ENCODE measurements around the gene TXNRD2. TPM values are rescaled to one million over a fixed set of nuclear protein-coding genes. Genes with fewer than 3 reads are reported as not detected.

Gene TXNRD2
- total RNA-seq, 2 donors from 2014 or later = 7.3 to 13.6 TPM

DNA sequence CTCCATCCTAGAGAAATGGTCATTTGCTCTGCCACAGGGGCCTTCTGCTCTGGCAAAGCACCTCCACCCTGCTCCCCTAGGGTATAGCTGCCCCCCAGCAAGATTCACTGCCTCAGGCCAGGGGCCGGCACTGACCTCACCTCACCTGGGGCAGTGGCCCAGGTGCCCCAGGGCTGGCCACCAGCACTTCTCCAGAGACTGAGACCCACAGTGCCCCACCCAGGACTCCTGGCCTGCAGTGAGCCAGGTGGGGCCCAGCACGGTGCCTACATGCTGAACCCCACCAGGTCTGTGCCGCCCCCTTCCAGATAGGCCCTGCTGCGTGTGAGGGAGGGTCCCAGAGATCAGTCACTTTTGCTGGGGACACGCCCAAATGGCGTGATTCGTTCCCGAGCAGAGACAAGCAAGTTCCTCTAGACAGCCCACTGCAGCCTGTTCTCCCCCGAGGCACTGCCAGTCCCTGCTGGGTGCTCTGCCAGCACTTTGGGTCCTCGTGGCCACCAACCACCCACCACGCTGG is 97.7 kb downstream of the TXNRD2 start:
- WGBS, 2 experiments (ENCODE audit: insufficient coverage in 1 of 2, insufficient read length in 1 of 2) = 93 to 95% methylated on average over 10 to 11 of the region's 11 CpGs
- peaks cover 6% of the 10 kb centered on the region for H3K4me1 Mint-ChIP-seq
- no peak overlapping the region for H3K27ac Mint-ChIP-seq

DNA sequence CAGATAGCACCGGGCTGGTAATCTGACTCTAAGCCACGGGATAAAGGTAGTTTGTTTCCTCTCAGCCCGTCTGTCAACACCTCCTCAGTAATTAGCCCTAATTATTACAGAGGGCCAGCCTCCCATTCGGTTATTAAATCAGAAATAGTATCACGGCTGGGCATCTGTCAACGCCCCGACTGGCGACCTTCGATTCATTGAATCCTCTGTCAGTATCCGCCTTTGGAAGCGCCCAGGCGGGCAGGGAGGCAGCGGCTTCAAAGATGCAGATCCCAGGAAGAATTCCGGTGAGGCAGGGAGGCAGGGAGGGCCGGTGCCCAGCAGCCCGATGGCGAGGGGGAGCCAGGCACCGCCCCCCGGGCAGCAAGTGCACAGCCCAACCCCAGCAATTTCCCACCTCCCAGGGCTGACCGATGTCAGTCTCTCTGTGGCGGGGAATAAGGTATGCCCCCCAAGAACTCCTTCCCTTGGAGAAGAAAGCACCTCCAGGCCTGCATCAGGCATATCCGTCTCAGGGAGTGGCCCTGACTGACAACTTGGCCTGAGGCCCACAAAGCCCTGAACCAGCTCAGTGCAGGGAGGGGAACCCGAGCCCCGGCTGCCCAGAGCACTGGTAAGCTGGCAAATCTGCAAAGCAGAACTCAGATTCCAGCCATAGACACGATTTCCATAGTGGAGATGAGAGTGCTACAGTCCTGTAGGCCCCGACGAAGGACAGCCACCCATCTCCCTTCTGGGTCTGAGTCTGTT is 98.3 kb downstream of the TXNRD2 start:
- no peak for DNase-seq
- peaks cover 7% of the 10 kb centered on the region for H3K4me1 ChIP-seq (ENCODE audit: control insufficient read depth, insufficient read depth, low read length)
- 83 to 84% methylated on average over 17 to 27 of the region's 27 CpGs for WGBS, 2 experiments (ENCODE audit: insufficient coverage in 1 of 2, insufficient read length in 1 of 2)
- H3K27ac ChIP-seq (ENCODE audit: low read depth, low read length) = no peak overlapping the region
- no peak overlapping the region for H3K4me3 ChIP-seq (ENCODE audit: low read length)
- Mint-ChIP-seq H3K4me1 (peaks cover 6% of the 10 kb centered on the region), H3K36me3 (ENCODE audit: low read depth) (peaks cover 8% of the 10 kb centered on the region), H3K9me3 (peaks cover 3% of the 10 kb centered on the region), H3K27me3 (ENCODE audit: insufficient read depth) (no peaks in the 10 kb centered on the region), H3K27ac (no peak overlapping the region), H3K4me3 (no peak overlapping the region)
- no peak for TF ChIP-seq CTCF (conservative IDR thresholded peaks at IDR 0.05)
- no peaks in the 10 kb centered on the region for H3K27me3 ChIP-seq (ENCODE audit: control insufficient read depth, insufficient read depth, low read length, poor library complexity, severe bottlenecking)
- H3K9ac ChIP-seq (ENCODE audit: extremely low read depth, low read length, poor library complexity, severe bottlenecking) = no peak overlapping the region
- H3K36me3 ChIP-seq (ENCODE audit: control insufficient read depth, insufficient read depth, low read length) = peaks cover 10% of the 10 kb centered on the region
- peaks cover 10% of the 10 kb centered on the region for H3K9me3 ChIP-seq (ENCODE audit: control insufficient read depth, low read length)

More for the DNA sequence above, 97.7 kb downstream of the TXNRD2 start:
- Histone ChIP-seq H3K9ac (ENCODE audit: extremely low read depth, low read length, poor library complexity, severe bottlenecking) (no peak overlapping the region), H3K36me3 (ENCODE audit: control insufficient read depth, insufficient read depth, low read length) (peaks cover 10% of the 10 kb centered on the region), H3K27ac (ENCODE audit: low read depth, low read length) (no peak overlapping the region), H3K9me3 (ENCODE audit: control insufficient read depth, low read length) (peaks cover 10% of the 10 kb centered on the region), H3K27me3 (ENCODE audit: control insufficient read depth, insufficient read depth, low read length, poor library complexity, severe bottlenecking) (no peaks in the 10 kb centered on the region), H3K4me1 (ENCODE audit: control insufficient read depth, insufficient read depth, low read length) (peaks cover 7% of the 10 kb centered on the region), H3K4me3 (ENCODE audit: low read length) (no peak overlapping the region)
- TF ChIP-seq CTCF (conservative IDR thresholded peaks at IDR 0.05) = no peak
- peaks cover 8% of the 10 kb centered on the region for H3K36me3 Mint-ChIP-seq (ENCODE audit: low read depth)
- H3K27me3 Mint-ChIP-seq (ENCODE audit: insufficient read depth) = no peaks in the 10 kb centered on the region
- no peak for DNase-seq
- H3K4me3 Mint-ChIP-seq = no peak overlapping the region
- peaks cover 3% of the 10 kb centered on the region for H3K9me3 Mint-ChIP-seq

GRCh38 chr22:19842393-19843106 is 99.1 kb downstream of the TXNRD2 start:
- peaks cover 6% of the 10 kb centered on the region for H3K4me1 Mint-ChIP-seq
- no peak for DNase-seq
- WGBS, 2 experiments (ENCODE audit: insufficient coverage in 1 of 2, insufficient read length in 1 of 2) = 89 to 92% methylated on average over 9 to 12 of the region's 12 CpGs

More at GRCh38 chr22:19842393-19843106, 99.1 kb downstream of the TXNRD2 start:
- peaks cover 9% of the 10 kb centered on the region for H3K36me3 ChIP-seq (ENCODE audit: control insufficient read depth, insufficient read depth, low read length)
- H3K27ac Mint-ChIP-seq = no peak overlapping the region
- no peak overlapping the region for H3K4me3 ChIP-seq (ENCODE audit: low read length)
- peaks cover 6% of the 10 kb centered on the region for H3K36me3 Mint-ChIP-seq (ENCODE audit: low read depth)
- H3K27me3 Mint-ChIP-seq (ENCODE audit: insufficient read depth) = no peaks in the 10 kb centered on the region
- no peak overlapping the region for H3K9ac ChIP-seq (ENCODE audit: extremely low read depth, low read length, poor library complexity, severe bottlenecking)
- peaks cover 7% of the 10 kb centered on the region for H3K4me1 ChIP-seq (ENCODE audit: control insufficient read depth, insufficient read depth, low read length)
- H3K4me3 Mint-ChIP-seq = no peak overlapping the region
- peaks cover 7% of the 10 kb centered on the region for H3K9me3 ChIP-seq (ENCODE audit: control insufficient read depth, low read length)
- TF ChIP-seq CTCF (conservative IDR thresholded peaks at IDR 0.05) = no peak
- H3K27ac ChIP-seq (ENCODE audit: low read depth, low read length) = no peak overlapping the region
- peaks cover 3% of the 10 kb centered on the region for H3K9me3 Mint-ChIP-seq
- H3K27me3 ChIP-seq (ENCODE audit: control insufficient read depth, insufficient read depth, low read length, poor library complexity, severe bottlenecking) = no peaks in the 10 kb centered on the region
